ENCODE data around the gene PRM2.

DNA sequence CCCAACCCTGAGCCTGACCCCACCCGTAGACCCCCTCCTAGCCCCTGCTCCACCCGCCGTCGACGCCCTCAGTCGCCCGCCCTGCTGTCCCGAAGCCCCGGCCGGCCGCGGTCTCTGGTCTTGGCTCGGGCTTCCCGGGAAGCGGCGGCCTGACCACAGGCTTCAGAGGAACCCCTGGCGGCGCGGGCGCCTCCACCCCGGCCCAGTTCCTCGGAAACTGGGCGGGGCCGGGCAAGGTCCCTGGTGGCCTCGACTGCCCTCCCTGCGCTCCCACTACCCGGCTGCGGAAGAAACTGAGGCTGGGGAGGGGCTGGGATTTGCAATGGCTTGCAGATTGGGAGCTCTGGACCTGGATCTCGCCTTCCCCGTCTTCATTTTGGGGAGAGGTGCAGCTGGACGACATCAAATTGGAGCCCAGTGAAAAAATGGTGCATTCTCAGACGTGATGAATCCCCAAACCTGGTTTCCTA is 19.6 kb downstream of the PRM2 start:
- TF ChIP-seq CTCF (IDR thresholded peaks at IDR 0.05; ENCODE audit: low read depth, low read length, poor library complexity, severe bottlenecking), result no peak
- no peak for TF ChIP-seq EZH2phosphoT487 (IDR thresholded peaks at IDR 0.05; ENCODE audit: borderline replicate concordance, low read length)
